H1 (cell line): Measurements from ENCODE around the gene SEMA3C. TPM values are rescaled to one million over a fixed set of nuclear protein-coding genes. Genes with fewer than 3 reads are reported as not detected.

Experiments
- CTCF ChIA-PET: fragments of 300-600 bp; sonication (Branson Sonifier 250); formaldehyde crosslinking; loops from one replicate; lab custom pipeline; 2021; ENCODE audit not compliant: partially characterized antibody; lab: Charles Lee
- POLR2A ChIA-PET: fragments of 300-600 bp; sonication (Branson Sonifier 250); formaldehyde crosslinking; loops from one replicate; lab custom pipeline; 2021; ENCODE audit warnings: inconsistent platforms; ENCODE audit not compliant: partially characterized antibody; lab: Charles Lee
- DNase-seq, 2 experiments: peaks; one replicate each; pipeline versions ENCODE4 v3.0.0 to v3.0.0-alpha.2; 2010 to 2022; ENCODE audit warnings: low spot score in 2 of 2, low read depth in 1 of 2, mixed read lengths in 1 of 2
- FAIRE-seq: peaks from 2 replicates; lab custom pipeline; 2011; peaks lifted over from hg19 to GRCh38; lab: Jason Lieb, UNC
- H2AFZ ChIP-seq: 2 replicates; pipeline ENCODE4 v1.8.1; 2012; ENCODE audit warnings: low read length, inconsistent platforms
- H2AK5ac ChIP-seq: 2 replicates; pipeline ENCODE4 v1.6.1; 2013; ENCODE audit warnings: low read depth, low read length
- H2BK120ac ChIP-seq: replicated peaks from 2 replicates; pipeline ENCODE3; 2013; ENCODE audit warnings: low read depth, low read length, inconsistent platforms
- H2BK12ac ChIP-seq: 2 replicates; pipeline ENCODE4 v1.6.1; 2013; ENCODE audit warnings: low read depth, low read length
- H2BK15ac ChIP-seq: 2 replicates; pipeline ENCODE4 v1.6.1; 2013; ENCODE audit warnings: low read length
- H2BK20ac ChIP-seq: 2 replicates; pipeline ENCODE4 v1.6.1; 2013; ENCODE audit warnings: low read length
- H2BK5ac ChIP-seq: 2 replicates; pipeline ENCODE4 v1.6.1; 2013; ENCODE audit warnings: low read depth, low read length
- H3K14ac ChIP-seq: 2 replicates; pipeline ENCODE4 v1.6.1; 2013; ENCODE audit warnings: inconsistent platforms; ENCODE audit not compliant: insufficient read length
- H3K18ac ChIP-seq: 2 replicates; pipeline ENCODE4 v1.6.1; 2013; ENCODE audit warnings: low read length; ENCODE audit errors: extremely low read depth
- H3K23ac ChIP-seq: 2 replicates; pipeline ENCODE4 v1.6.1; 2013; ENCODE audit warnings: inconsistent platforms; ENCODE audit not compliant: insufficient read length
- H3K23me2 ChIP-seq: 2 replicates; pipeline ENCODE4 v1.6.1; 2013; ENCODE audit warnings: low read depth, low read length
- H3K27ac ChIP-seq: 2 replicates; pipeline ENCODE4 v1.6.1; 2011; ENCODE audit warnings: low read depth, low read length, inconsistent platforms
- H3K27me3 ChIP-seq, 4 experiments: replicated peaks in 1 of 4; 1 replicate in 1 of 4; 2 replicates in 3 of 4; pipeline versions ENCODE4 v1.6.1 to v1.8.1; 2011 to 2013; ENCODE audit warnings: low read length in 3 of 4, mild to moderate bottlenecking in 3 of 4, inconsistent platforms in 2 of 4, mixed read lengths in 2 of 4, moderate library complexity in 1 of 4; ENCODE audit not compliant: control insufficient read depth in 3 of 4, insufficient read depth in 3 of 4; ENCODE audit errors: extremely low read depth in 1 of 4
- H3K36me3 ChIP-seq, 4 experiments: 2 replicates each; pipeline versions ENCODE4 v1.6.1 to v1.8.1; 2011 to 2013; ENCODE audit warnings: mild to moderate bottlenecking in 4 of 4, low read length in 3 of 4, moderate library complexity in 2 of 4, control low read depth in 1 of 4, inconsistent platforms in 1 of 4; ENCODE audit not compliant: insufficient read depth in 4 of 4, control insufficient read depth in 2 of 4
- H3K4ac ChIP-seq: replicated peaks from 2 replicates; pipeline ENCODE3; 2013; ENCODE audit warnings: low read length, low read depth, mixed read lengths, inconsistent platforms; ENCODE audit not compliant: insufficient read length
- H3K4me1 ChIP-seq, 4 experiments: replicated peaks in 1 of 4; 1 replicate in 1 of 4; 2 replicates in 3 of 4; pipeline versions ENCODE4 v1.6.1 to v1.8.1; 2011 to 2013; ENCODE audit warnings: low read length in 3 of 4, inconsistent platforms in 2 of 4, mixed read lengths in 1 of 4; ENCODE audit not compliant: insufficient read depth in 4 of 4, control insufficient read depth in 3 of 4
- H3K4me2 ChIP-seq, 2 experiments: 2 replicates each; pipeline versions ENCODE4 v1.6.1 to v1.8.1; 2011 to 2013; ENCODE audit warnings: low read depth in 2 of 2, low read length in 2 of 2, control low read depth in 1 of 2, inconsistent platforms in 1 of 2, mild to moderate bottlenecking in 1 of 2; ENCODE audit not compliant: insufficient read depth in 1 of 2
- H3K4me3 ChIP-seq, 4 experiments: fragments of 200-600, 300-600 bp in 1 of 4; sonication (generic), shearing (Covaris generic), sonication (Bioruptor Twin) in 1 of 4; 2 replicates each; pipeline versions ENCODE4 v1.5.1 to v1.8.1; 2011 to 2016; ENCODE audit warnings: low read length in 4 of 4, low read depth in 3 of 4, control low read depth in 2 of 4, inconsistent platforms in 2 of 4, mild to moderate bottlenecking in 2 of 4, mixed read lengths in 1 of 4, moderate library complexity in 1 of 4; ENCODE audit not compliant: insufficient read depth in 2 of 4; ENCODE audit errors: extremely low read depth in 1 of 4
- H3K56ac ChIP-seq: replicated peaks from 2 replicates; pipeline ENCODE3; 2013; ENCODE audit warnings: low read depth, mild to moderate bottlenecking, mixed read lengths, low read length, inconsistent platforms; ENCODE audit not compliant: insufficient read length
- H3K79me1 ChIP-seq: 2 replicates; pipeline ENCODE4 v1.6.1; 2013; ENCODE audit warnings: low read depth, low read length, control low read depth
- H3K79me2 ChIP-seq, 2 experiments: 2 replicates each; pipeline versions ENCODE4 v1.6.1 to v1.8.1; 2012 to 2013; ENCODE audit warnings: low read length in 2 of 2, mild to moderate bottlenecking in 2 of 2, inconsistent platforms in 1 of 2; ENCODE audit not compliant: insufficient read depth in 2 of 2, control insufficient read depth in 1 of 2
- H3K9ac ChIP-seq, 4 experiments: replicated peaks in 1 of 4; 1 replicate in 1 of 4; 2 replicates in 3 of 4; pipeline versions ENCODE4 v1.6.1 to v1.8.1; 2011 to 2013; ENCODE audit warnings: low read depth in 3 of 4, low read length in 3 of 4, control low read depth in 2 of 4, mild to moderate bottlenecking in 2 of 4, moderate library complexity in 2 of 4, inconsistent platforms in 1 of 4; ENCODE audit errors: extremely low read depth in 1 of 4
- H3K9me3 ChIP-seq, 2 experiments: 2 replicates each; pipeline versions ENCODE4 v1.6.1 to v1.8.1; 2012 to 2013; ENCODE audit warnings: mild to moderate bottlenecking in 2 of 2, moderate library complexity in 2 of 2, control low read depth in 1 of 2, inconsistent platforms in 1 of 2, low read depth in 1 of 2, low read length in 1 of 2, mixed read lengths in 1 of 2; ENCODE audit not compliant: insufficient read depth in 2 of 2
- H4K20me1 ChIP-seq, 2 experiments: replicated peaks in 1 of 2; 2 replicates each; pipeline versions ENCODE3 to v1.8.1; 2011 to 2013; ENCODE audit warnings: inconsistent platforms in 2 of 2, low read length in 2 of 2, mild to moderate bottlenecking in 1 of 2; ENCODE audit not compliant: insufficient read depth in 2 of 2, control insufficient read depth in 1 of 2
- H4K5ac ChIP-seq: 2 replicates; pipeline ENCODE4 v1.6.1; 2013; ENCODE audit warnings: low read length, low read depth, mixed read lengths, inconsistent platforms; ENCODE audit not compliant: insufficient read length
- H4K8ac ChIP-seq: 2 replicates; pipeline ENCODE4 v1.8.0; 2013; ENCODE audit warnings: mild to moderate bottlenecking, moderate library complexity, low read length, inconsistent platforms; ENCODE audit not compliant: insufficient read depth; ENCODE audit errors: extremely low read depth
- H4K91ac ChIP-seq: replicated peaks from 2 replicates; pipeline ENCODE3; 2013; ENCODE audit warnings: low read length, mixed read lengths, inconsistent platforms; ENCODE audit not compliant: insufficient read length
- BRCA1 ChIP-seq: IDR thresholded peaks from 2 replicates; pipeline ENCODE4 v1.6.1; 2012; ENCODE audit warnings: low read depth, low read length, improper control_type of control experiment
- CEBPB ChIP-seq: IDR thresholded peaks from 2 replicates; pipeline ENCODE4 v1.6.1; 2012; ENCODE audit warnings: low read depth, low read length
- CREB1 ChIP-seq: IDR thresholded peaks from 2 replicates; pipeline ENCODE4 v1.6.1; 2012; ENCODE audit warnings: inconsistent platforms
- E2F6 ChIP-seq: IDR thresholded peaks from 2 replicates; pipeline ENCODE4 v1.6.1; 2012; ENCODE audit warnings: inconsistent platforms
- HDAC6 ChIP-seq: IDR thresholded peaks from one replicate; pipeline ENCODE4 v1.7.1; 2012; ENCODE audit warnings: low read depth, mild to moderate bottlenecking, inconsistent platforms, low read length, moderate library complexity
- JUN ChIP-seq: IDR thresholded peaks from 2 replicates; pipeline ENCODE4 v1.6.1; 2011; ENCODE audit warnings: low read depth, mild to moderate bottlenecking, improper control_type of control experiment, low read length
- NRF1 ChIP-seq: IDR thresholded peaks from 2 replicates; pipeline ENCODE4 v1.6.1; 2011; ENCODE audit warnings: mild to moderate bottlenecking, low read depth, low read length, improper control_type of control experiment
- POU5F1 ChIP-seq: IDR thresholded peaks from 2 replicates; pipeline ENCODE4 v1.6.1; 2011; ENCODE audit warnings: low read depth, mild to moderate bottlenecking, low read length, moderate library complexity
- RXRA ChIP-seq: IDR thresholded peaks from 2 replicates; pipeline ENCODE4 v1.6.1; 2011; ENCODE audit warnings: low read depth, mild to moderate bottlenecking, low read length, moderate library complexity; ENCODE audit not compliant: insufficient read depth
- SAP30 ChIP-seq: fragments of 300-600 bp; sonication (generic); IDR thresholded peaks from 2 replicates; pipeline ENCODE4 v1.7.1; 2012; ENCODE audit warnings: low read length, moderate library complexity, mild to moderate bottlenecking, inconsistent platforms; ENCODE audit not compliant: insufficient read depth, insufficient replicate concordance
- TAF1 ChIP-seq: IDR thresholded peaks from 2 replicates; pipeline ENCODE4 v1.6.1; 2011; ENCODE audit warnings: mild to moderate bottlenecking, low read depth, low read length
- USF2 ChIP-seq: IDR thresholded peaks from 2 replicates; pipeline ENCODE4 v1.6.1; 2011; ENCODE audit warnings: low read length, improper control_type of control experiment
- WGBS, 2 experiments: shearing (Covaris generic) in 1 of 2; methylation state at CpG; one replicate each; pipeline versions ENCODE4 v1.1.6 to v1.1.7; 2013 to 2015; ENCODE audit warnings: low lambda C conversion rate in 2 of 2, mixed read lengths in 2 of 2, inconsistent platforms in 1 of 2, low coverage in 1 of 2, missing lambda C conversion rate in 1 of 2; ENCODE audit not compliant: insufficient replicate concordance in 2 of 2, insufficient coverage in 1 of 2, insufficient read length in 1 of 2; ENCODE audit errors: extremely low coverage in 1 of 2, missing lambda C conversion rate in 1 of 2; 5-methylcytosine and 5-hydroxymethylcytosine counted together
- polyA plus RNA-seq, 7 experiments: library from polyadenylated mRNA; depleted of rRNA in 3 of 7; stranded (reverse) in 5 of 7; unstranded in 2 of 7; fragments of >200 nt in 5 of 7; fragments of 200-250 nt in 2 of 7; gene quantifications; 1 replicate in 5 of 7; 2 replicates in 1 of 7; 4 replicates in 1 of 7; pipeline versions ENCODE4 v1.2.1 to v1.2.3, GENCODE V29; 2011 to 2013; ENCODE audit warnings: missing spikeins in 2 of 7, mixed read lengths in 2 of 7
- total RNA-seq: library from RNA; stranded (reverse); fragmentation: NEBNext Ultra II Directional; extraction: Animal tissue kit (Norgen Biotek cat#: 25700); gene quantifications from 2 replicates; pipeline ENCODE4 v1.2.1, GENCODE V29; 2021
- TF ChIP-seq, protein P1 (sequence below): IDR thresholded peaks from 2 replicates; pipeline ENCODE4 v1.6.1; 2012; ENCODE audit warnings: inconsistent platforms

The SEMA3C gene
- total and polyA plus RNA-seq, 2 of the 8 experiments (the other 6 are each of a cell fraction or from before 2014, with no cell fraction given): 0.15 to 1.4 TPM

DNA sequence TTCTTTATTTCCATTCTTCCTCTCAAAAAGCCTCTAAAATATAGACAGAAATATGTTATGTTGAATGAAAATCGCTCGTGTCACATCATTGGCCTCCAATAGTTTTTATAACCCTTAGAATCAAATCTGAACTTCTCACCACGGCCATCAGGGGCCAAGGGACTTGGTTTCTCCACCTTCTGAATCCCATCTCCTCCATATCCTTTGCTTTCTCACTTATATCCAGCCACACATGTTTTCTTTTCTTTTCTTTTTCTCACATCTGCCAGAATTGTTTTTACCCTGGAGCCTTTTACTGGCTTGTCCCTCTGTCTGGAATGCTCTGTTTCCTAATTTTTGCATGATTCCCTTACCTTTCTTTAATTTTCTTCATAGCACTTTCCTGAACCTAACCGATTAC lies 184.8 kb downstream of the SEMA3C start:
- FAIRE-seq (no peak), DNase-seq (no peak)
- no peak overlapping the region for H2BK12ac ChIP-seq
- no peak overlapping the region for H3K27ac ChIP-seq
- H3K79me2 ChIP-seq: no peaks in the 10 kb centered on the region
- POLR2A ChIA-PET: no interaction called here
- H3K23ac ChIP-seq: no peak overlapping the region
- H2AK5ac ChIP-seq: no peak overlapping the region
- 0 out of 7 replicates have a peak, but pooled peaks cover 0 to 2% (median 0%) of the 10 kb centered on the region in 4 experiments for H3K27me3 ChIP-seq
- no peak overlapping the region for H3K4me2 ChIP-seq
- H3K4ac ChIP-seq: no peak overlapping the region
- no peaks in the 10 kb centered on the region for H3K23me2 ChIP-seq
- no peak overlapping the region for H3K9ac ChIP-seq
- no peak overlapping the region for H2BK15ac ChIP-seq
- H2BK5ac ChIP-seq: no peak overlapping the region
- no peak overlapping the region for H3K4me3 ChIP-seq
- H3K4me1 ChIP-seq: peaks cover 0 to 4% (median 0%) of the 10 kb centered on the region in 4 experiments; a peak in 2 of 7 replicates
- WGBS, 2 experiments: 85% methylated on average over 4 of the region's 4 CpGs; no CpG with 5 or more reads in 1 of the 2 experiments
- no peak overlapping the region for H2AFZ ChIP-seq
- H4K8ac ChIP-seq: no peak overlapping the region
- no peak overlapping the region for H3K56ac ChIP-seq
- H3K18ac ChIP-seq: no peak overlapping the region
- CTCF ChIA-PET: interaction anchor here (1.8 kb wide), 1 partner anchor 14 kb away, joined by 7 read pairs; no protein-coding TSS in a partner anchor
- H3K14ac ChIP-seq: no peak overlapping the region
- no peak overlapping the region for H2BK120ac ChIP-seq
- H3K9me3 ChIP-seq: no peaks in the 10 kb centered on the region
- no peak overlapping the region for H2BK20ac ChIP-seq
- no peaks in the 10 kb centered on the region for H3K79me1 ChIP-seq
- H4K5ac ChIP-seq: no peak overlapping the region
- H4K91ac ChIP-seq: no peak overlapping the region
- H4K20me1 ChIP-seq: no peaks in the 10 kb centered on the region
- H3K36me3 ChIP-seq: no peaks in the 10 kb centered on the region
- TF ChIP-seq E2F6 (no peak), RXRA (no peak), POU5F1 (no peak), TAF1 (no peak), CREB1 (no peak), JUN (no peak), SAP30 (no peak), CEBPB (no peak), BRCA1 (no peak), NRF1 (no peak), HDAC6 (no peak), USF2 (no peak)
- TF ChIP-seq, protein P1, sequence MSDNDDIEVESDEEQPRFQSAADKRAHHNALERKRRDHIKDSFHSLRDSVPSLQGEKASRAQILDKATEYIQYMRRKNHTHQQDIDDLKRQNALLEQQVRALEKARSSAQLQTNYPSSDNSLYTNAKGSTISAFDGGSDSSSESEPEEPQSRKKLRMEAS: no peak
